Thoracic aorta (tissue), 2 donors: ENCODE data around the gene TFF3. TPM values are rescaled to one million over a fixed set of nuclear protein-coding genes. Genes with fewer than 3 reads are reported as not detected.

ENCODE experiments used
- total RNA-seq, 2 donors: library from RNA; depleted of rRNA; stranded (reverse); fragments of >200 nt; gene quantifications; one replicate each; pipeline versions ENCODE4 v1.1.0 to v1.2.3, GENCODE V29; 2016

TFF3 gene
- total RNA-seq, 2 donors from 2014 or later, result 3.2 TPM; not detected in 1

Other genes with a start within 250 kb of the TFF3 start
- gene UMODL1, start 244.1 kb downstream of the TFF3 start, total RNA-seq, result under 1 TPM in 1 of 2 donors, not detected in 1; 0.14 TPM
- 10 to 100 TPM; 15.6 to 20.6 TPM for gene ABCG1, start 96.3 kb downstream of the TFF3 start, total RNA-seq
- 10 to 100 TPM in 1 of 2 donors, not detected in 1; 17.0 TPM for gene TFF2, start 35.6 kb upstream of the TFF3 start, total RNA-seq
- gene TFF1, start 51.1 kb upstream of the TFF3 start, total RNA-seq, result 10 to 100 TPM in 1 of 2 donors, not detected in 1; 85.8 TPM
- not detected for gene TMPRSS3, start 80.6 kb upstream of the TFF3 start, total RNA-seq
- gene UBASH3A, start 88.5 kb upstream of the TFF3 start, total RNA-seq, result 1 to 10 TPM; 1.2 to 1.3 TPM
- under 1 TPM in 1 of 2 donors, not detected in 1; 0.27 TPM for gene RSPH1, start 180.8 kb upstream of the TFF3 start, total RNA-seq
- gene SLC37A1, start 198.4 kb upstream of the TFF3 start, total RNA-seq, result 1 to 10 TPM; 6.6 to 9.6 TPM